Body of pancreas (tissue), 4 donors: ENCODE results near the gene TMPRSS9. TPM values are rescaled to one million over a fixed set of nuclear protein-coding genes. Genes with fewer than 3 reads are reported as not detected.

Source experiments
- ATAC-seq: fragments of 150-250 bp; one replicate; pipeline ENCODE4 v1.9.1; 2016
- DNase-seq, 4 donors: peaks; one replicate each; pipeline ENCODE4 v3.0.0-alpha.2; 2019
- H3K27ac ChIP-seq, 4 donors: fragments of 200-600 bp; sonication (generic); 1 replicate in 3 of 4; 2 replicates in 1 of 4; pipeline versions ENCODE4 v1.5.1 to v1.6.1; 2016 to 2019; ENCODE audit warnings: mild to moderate bottlenecking in 1 of 4, mixed read lengths in 1 of 4, moderate library complexity in 1 of 4
- H3K27me3 ChIP-seq, 2 donors: fragments of 200-600 bp; sonication (generic); one replicate each; pipeline ENCODE4 v1.6.0; 2016; ENCODE audit warnings: mild to moderate bottlenecking in 1 of 2
- H3K36me3 ChIP-seq, 2 donors: fragments of 200-600 bp; sonication (generic); replicated peaks in 1 of 2; 2 replicates each; pipeline ENCODE4 v1.5.1; 2016; ENCODE audit warnings: low read depth in 2 of 2; ENCODE audit not compliant: insufficient read depth in 1 of 2
- H3K4me1 ChIP-seq: fragments of 200-600 bp; sonication (generic); one replicate; pipeline ENCODE4 v1.6.0; 2016
- H3K4me3 ChIP-seq, 2 donors: fragments of 200-600 bp; sonication (generic); 1 replicate in 1 of 2; 2 replicates in 1 of 2; pipeline ENCODE4 v1.5.1; 2016 to 2019
- H3K9me3 ChIP-seq, 3 donors: fragments of 200-600 bp; sonication (generic); 1 replicate in 2 of 3; 2 replicates in 1 of 3; pipeline ENCODE4 v1.5.1; 2016
- POLR2A ChIP-seq, 3 donors: fragments of 450-650 bp; IDR thresholded peaks; one replicate each; pipeline ENCODE4 v1.6.1; 2016; ENCODE audit warnings: antibody characterized with exemption in 3 of 3, mild to moderate bottlenecking in 2 of 3
- WGBS, 2 donors: methylation state at CpG; one replicate each; pipeline ENCODE4 v1.1.5; 2017; 5-methylcytosine and 5-hydroxymethylcytosine counted together
- intact Hi-C: fragments of 100-400 bp; cut with DNase I; formaldehyde crosslinking; loops from one replicate; pipeline ENCODE4 v1.15.1; 2023
- total RNA-seq, 2 donors: library from RNA; depleted of rRNA; stranded (reverse); fragments of >200 nt; gene quantifications; one replicate each; pipeline ENCODE4 v1.1.0, GENCODE V29; 2016
- TF ChIP-seq, protein P1 (sequence below), 7 experiments: fragments of 450-650 bp in 4 of 7; fragments of 200-600 bp in 3 of 7; sonication (generic) in 3 of 7; IDR thresholded peaks; one replicate each; pipeline ENCODE4 v1.5.1; 2016 to 2019; ENCODE audit warnings: antibody characterized with exemption in 7 of 7

TMPRSS9 gene
- total RNA-seq, 2 donors from 2014 or later, result not detected

DNA sequence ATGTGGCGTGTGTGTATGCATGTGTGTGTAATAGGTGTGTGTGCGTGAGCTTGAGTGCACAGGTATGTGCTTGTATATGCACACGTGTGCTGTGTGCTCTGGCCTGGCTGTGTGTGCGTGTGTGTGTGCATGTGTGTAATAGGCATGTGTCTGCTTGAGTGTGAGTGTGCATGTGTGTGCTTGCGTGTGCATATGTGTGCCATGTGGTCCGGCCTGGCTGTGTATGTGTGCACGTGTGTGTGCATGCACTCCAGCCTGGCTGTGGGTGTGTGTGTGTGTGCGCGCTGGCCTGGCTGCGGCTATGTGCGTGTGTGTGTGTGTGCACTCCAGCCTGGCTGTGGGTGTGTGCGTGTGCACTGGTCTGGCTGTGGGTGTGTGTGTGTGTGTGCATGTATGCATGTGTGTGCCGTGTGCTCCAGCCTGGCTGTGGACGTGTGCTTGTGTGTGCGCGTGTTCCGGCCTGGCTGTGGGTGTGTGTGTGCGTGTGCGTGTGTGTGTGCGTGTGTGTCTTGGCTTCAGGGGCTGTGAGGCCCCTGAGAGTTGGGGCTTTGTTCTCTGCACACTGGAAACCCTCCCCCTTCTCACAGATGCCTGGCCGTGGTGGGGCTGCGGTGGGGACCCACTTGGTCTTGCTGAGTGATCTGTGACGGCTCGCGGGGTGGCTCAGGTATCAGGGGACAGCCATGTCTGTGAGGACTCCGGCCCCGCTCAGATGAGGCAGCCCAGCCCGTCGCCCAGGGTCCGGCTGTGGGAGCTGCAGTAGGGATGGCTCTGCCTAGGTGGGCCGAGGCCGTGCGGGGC lies 23.3 kb upstream of the TMPRSS9 start:
- ATAC-seq (no peak), DNase-seq (no peak)
- H3K27ac ChIP-seq, result peak overlapping the region in 3 of 4 donors; percentile 45 to 77 (median 53)
- 77 to 94% methylated on average over 13 to 31 of the region's 33 CpGs for WGBS, 2 donors
- H3K4me1 ChIP-seq, result peaks cover 34% of the 10 kb centered on the region
- no peak for TF ChIP-seq POLR2A (IDR thresholded peaks at IDR 0.05)
- TF ChIP-seq, protein P1, sequence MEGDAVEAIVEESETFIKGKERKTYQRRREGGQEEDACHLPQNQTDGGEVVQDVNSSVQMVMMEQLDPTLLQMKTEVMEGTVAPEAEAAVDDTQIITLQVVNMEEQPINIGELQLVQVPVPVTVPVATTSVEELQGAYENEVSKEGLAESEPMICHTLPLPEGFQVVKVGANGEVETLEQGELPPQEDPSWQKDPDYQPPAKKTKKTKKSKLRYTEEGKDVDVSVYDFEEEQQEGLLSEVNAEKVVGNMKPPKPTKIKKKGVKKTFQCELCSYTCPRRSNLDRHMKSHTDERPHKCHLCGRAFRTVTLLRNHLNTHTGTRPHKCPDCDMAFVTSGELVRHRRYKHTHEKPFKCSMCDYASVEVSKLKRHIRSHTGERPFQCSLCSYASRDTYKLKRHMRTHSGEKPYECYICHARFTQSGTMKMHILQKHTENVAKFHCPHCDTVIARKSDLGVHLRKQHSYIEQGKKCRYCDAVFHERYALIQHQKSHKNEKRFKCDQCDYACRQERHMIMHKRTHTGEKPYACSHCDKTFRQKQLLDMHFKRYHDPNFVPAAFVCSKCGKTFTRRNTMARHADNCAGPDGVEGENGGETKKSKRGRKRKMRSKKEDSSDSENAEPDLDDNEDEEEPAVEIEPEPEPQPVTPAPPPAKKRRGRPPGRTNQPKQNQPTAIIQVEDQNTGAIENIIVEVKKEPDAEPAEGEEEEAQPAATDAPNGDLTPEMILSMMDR (IDR thresholded peaks at IDR 0.05), result no peak
- intact Hi-C loops, result no loop called here
- no peak overlapping the region for H3K4me3 ChIP-seq
- no peaks in the 10 kb centered on the region for H3K27me3 ChIP-seq
- no peaks in the 10 kb centered on the region for H3K9me3 ChIP-seq
- peaks cover 0 to 6% of the 10 kb centered on the region in 2 donors for H3K36me3 ChIP-seq

GRCh38 chr19:2337329-2337707 lies 22.7 kb upstream of the TMPRSS9 start:
- peak; percentile 55 for ATAC-seq
- Histone ChIP-seq H3K27ac (peak overlapping the region in 3 of 4 donors; percentile 45 to 77 (median 53)), H3K27me3 (no peaks in the 10 kb centered on the region), H3K36me3 (peaks cover 0 to 6% of the 10 kb centered on the region in 2 donors), H3K4me1 (peaks cover 28% of the 10 kb centered on the region), H3K4me3 (no peak overlapping the region), H3K9me3 (no peaks in the 10 kb centered on the region)
- TF ChIP-seq, protein P1 (IDR thresholded peaks at IDR 0.05), result peak in 5 of 7 experiments; percentile 18 to 72 (median 60)
- no peak for TF ChIP-seq POLR2A (IDR thresholded peaks at IDR 0.05)
- DNase-seq, result peak; percentile 45 to 92 (median 88)
- intact Hi-C loops, result no loop called here
- 57% methylated on average over 18 of the region's 19 CpGs; no CpG with 5 or more reads in 1 of the 2 donors for WGBS, 2 donors

GRCh38 chr19:2338055-2338615 lies 21.9 kb upstream of the TMPRSS9 start:
- intact Hi-C loops, result no loop called here
- Histone ChIP-seq H3K4me1 (peaks cover 21% of the 10 kb centered on the region), H3K27me3 (no peaks in the 10 kb centered on the region), H3K4me3 (no peak overlapping the region), H3K36me3 (peaks cover 0 to 8% of the 10 kb centered on the region in 2 donors), H3K27ac (no peak overlapping the region), H3K9me3 (no peaks in the 10 kb centered on the region)
- TF ChIP-seq, protein P1 (IDR thresholded peaks at IDR 0.05), result no peak
- TF ChIP-seq POLR2A (IDR thresholded peaks at IDR 0.05), result no peak
- DNase-seq, result no peak
- WGBS, 2 donors, result 95 to 100% methylated on average over 8 to 21 of the region's 21 CpGs
- no peak for ATAC-seq

DNA sequence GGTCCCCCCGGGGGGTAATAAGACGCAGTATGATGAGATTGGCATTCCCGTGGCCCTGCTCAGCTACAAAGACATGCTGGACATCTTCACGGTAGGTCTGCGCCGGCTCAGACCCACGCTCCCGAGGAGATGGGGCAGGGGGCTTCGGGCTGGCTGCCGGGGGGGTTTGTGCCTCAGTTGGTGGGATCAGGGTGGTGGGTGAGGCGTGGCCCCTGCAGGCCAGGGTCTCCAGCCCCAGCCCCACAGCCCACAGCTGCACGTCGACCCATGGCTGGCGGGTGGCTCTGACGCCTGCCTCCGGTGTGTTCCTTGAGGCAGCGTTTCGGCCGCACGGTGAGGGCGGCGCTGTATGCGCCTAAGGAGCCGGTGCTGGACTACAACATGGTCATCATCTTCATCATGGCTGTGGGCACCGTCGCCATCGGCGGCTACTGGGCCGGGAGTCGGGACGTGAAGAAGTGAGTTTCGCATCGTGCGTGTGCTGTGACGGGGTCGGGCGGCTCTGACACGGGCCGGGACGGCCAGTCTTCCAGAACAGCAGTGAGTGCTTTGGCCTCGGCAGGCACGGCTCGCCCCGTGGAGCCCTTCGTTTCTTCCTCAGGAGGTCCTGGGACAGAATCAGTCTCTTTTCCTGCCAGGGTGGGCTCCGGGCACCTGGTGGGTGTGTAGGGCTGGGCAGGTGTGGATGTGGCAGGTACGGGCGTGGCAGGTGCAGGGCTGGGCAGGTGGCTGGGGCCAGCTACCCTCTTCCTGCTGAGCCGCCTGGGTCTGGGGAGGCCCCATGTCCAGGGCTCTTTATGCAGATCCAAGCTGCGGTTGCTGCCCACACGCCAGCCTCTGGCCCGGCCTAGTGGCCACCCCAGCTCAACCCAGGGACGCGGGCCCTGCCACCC lies 21.1 kb upstream of the TMPRSS9 start:
- H3K4me3 ChIP-seq, result no peak overlapping the region
- H3K4me1 ChIP-seq, result peaks cover 13% of the 10 kb centered on the region
- TF ChIP-seq, protein P1 (IDR thresholded peaks at IDR 0.05), result no peak
- TF ChIP-seq POLR2A (IDR thresholded peaks at IDR 0.05), result no peak
- ATAC-seq (no peak), DNase-seq (no peak)
- no peaks in the 10 kb centered on the region for H3K27me3 ChIP-seq
- WGBS, 2 donors, result 95 to 98% methylated on average over 32 to 41 of the region's 54 CpGs
- intact Hi-C loops, result no loop called here
- peaks cover 0 to 8% of the 10 kb centered on the region in 2 donors for H3K36me3 ChIP-seq
- no peaks in the 10 kb centered on the region for H3K9me3 ChIP-seq
- H3K27ac ChIP-seq, result no peak overlapping the region
